HepG2 (cell line): Measurements from ENCODE around the gene GLYATL3. TPM values are rescaled to one million over a fixed set of nuclear protein-coding genes. Genes with fewer than 3 reads are reported as not detected.

Experiments
- HMG20A ChIP-seq: IDR thresholded peaks from 2 replicates; pipeline ENCODE4 v1.6.1; 2016; ENCODE audit warnings: borderline replicate concordance
- MAFF ChIP-seq: IDR thresholded peaks from 2 replicates; pipeline ENCODE4 v1.6.1; 2011; ENCODE audit warnings: low read depth, low read length, improper control_type of control experiment
- NCOA2 ChIP-seq: sonication (generic); formaldehyde crosslinking; IDR thresholded peaks from 2 replicates; pipeline ENCODE4 v1.8.0; 2022; ENCODE audit warnings: inconsistent platforms
- SNRNP70 ChIP-seq: fragments of 200-400 bp; formaldehyde crosslinking; IDR thresholded peaks from 2 replicates; pipeline ENCODE4 v1.6.1; 2017; ENCODE audit warnings: mild to moderate bottlenecking, low read depth, low read length, moderate library complexity
- SRY ChIP-seq: sonication (generic); formaldehyde crosslinking; IDR thresholded peaks from 2 replicates; pipeline ENCODE4 v1.8.0; 2022; ENCODE audit warnings: mild to moderate bottlenecking, missing genetic modification reagents
- THYN1 ChIP-seq: sonication (generic); formaldehyde crosslinking; IDR thresholded peaks from 2 replicates; pipeline ENCODE4 v1.8.1; 2023; ENCODE audit warnings: low read depth, mild to moderate bottlenecking, moderate library complexity, missing genetic modification reagents, borderline replicate concordance
- ZNF629 ChIP-seq: sonication (generic); formaldehyde crosslinking; conservative IDR thresholded peaks from 2 replicates; pipeline ENCODE4 v1.5.0; 2020; ENCODE audit warnings: missing genetic modification reagents
- polyA plus RNA-seq, 8 experiments: library from polyadenylated mRNA; depleted of rRNA in 3 of 8; stranded (reverse) in 7 of 8; unstranded in 1 of 8; fragments of >200 nt; fragmentation: Illumina TruSeq in 4 of 8; extraction: Trizol in 4 of 8; gene quantifications; 2 replicates each; pipeline versions ENCODE4 v1.2.1 to v1.2.3, GENCODE V29; 2011 to 2016; ENCODE audit warnings: low read depth in 4 of 8, missing spikeins in 1 of 8, mixed read lengths in 1 of 8; ENCODE audit not compliant: insufficient read depth in 1 of 8
- total RNA-seq, 5 experiments: library from RNA; depleted of rRNA; stranded (reverse); fragments of >200 nt; fragmentation: Illumina TruSeq; extraction: Trizol; gene quantifications; 2 replicates each; pipeline ENCODE4 v1.2.3, GENCODE V29; 2016; ENCODE audit warnings: low read depth in 1 of 5
- TF ChIP-seq, protein P1 (sequence below): sonication (generic); formaldehyde crosslinking; IDR thresholded peaks from 2 replicates; pipeline ENCODE4 v1.8.0; 2022; ENCODE audit warnings: missing genetic modification reagents, mild to moderate bottlenecking, moderate library complexity, borderline replicate concordance
- TF ChIP-seq, protein P2 (sequence below): sonication (generic); formaldehyde crosslinking; IDR thresholded peaks from 2 replicates; pipeline ENCODE4 v1.8.1; 2023; ENCODE audit warnings: mild to moderate bottlenecking, missing genetic modification reagents
- TF ChIP-seq, protein P3 (sequence below): IDR thresholded peaks from 2 replicates; pipeline ENCODE4 v1.6.1; 2016
- TF ChIP-seq, protein P4 (sequence below): IDR thresholded peaks from 2 replicates; pipeline ENCODE4 v1.6.1; 2016; ENCODE audit warnings: low read depth, missing genetic modification reagents, missing compliant biosample characterization
- TF ChIP-seq, protein P5 (sequence below): sonication (generic); formaldehyde crosslinking; IDR thresholded peaks from 2 replicates; pipeline ENCODE4 v1.8.1; 2023; ENCODE audit warnings: missing genetic modification reagents, mild to moderate bottlenecking, borderline replicate concordance
- TF ChIP-seq, protein P6 (sequence below): IDR thresholded peaks from 2 replicates; pipeline ENCODE4 v1.6.1; 2018; ENCODE audit warnings: missing genetic modification reagents, mild to moderate bottlenecking, missing compliant biosample characterization
- TF ChIP-seq, protein P7 (sequence below): sonication (generic); formaldehyde crosslinking; IDR thresholded peaks from 2 replicates; pipeline ENCODE4 v1.5.1; 2020; ENCODE audit warnings: missing genetic modification reagents, mild to moderate bottlenecking, borderline replicate concordance
- TF ChIP-seq, protein P8 (sequence below): sonication (generic); formaldehyde crosslinking; IDR thresholded peaks from 2 replicates; pipeline ENCODE4 v1.5.0; 2020; ENCODE audit warnings: missing genetic modification reagents

The GLYATL3 gene
- total and polyA plus RNA-seq, 2 of the 13 experiments (the other 11 are each of a cell fraction or from before 2014, with no cell fraction given): 0.05 TPM; not detected in 1

DNA sequence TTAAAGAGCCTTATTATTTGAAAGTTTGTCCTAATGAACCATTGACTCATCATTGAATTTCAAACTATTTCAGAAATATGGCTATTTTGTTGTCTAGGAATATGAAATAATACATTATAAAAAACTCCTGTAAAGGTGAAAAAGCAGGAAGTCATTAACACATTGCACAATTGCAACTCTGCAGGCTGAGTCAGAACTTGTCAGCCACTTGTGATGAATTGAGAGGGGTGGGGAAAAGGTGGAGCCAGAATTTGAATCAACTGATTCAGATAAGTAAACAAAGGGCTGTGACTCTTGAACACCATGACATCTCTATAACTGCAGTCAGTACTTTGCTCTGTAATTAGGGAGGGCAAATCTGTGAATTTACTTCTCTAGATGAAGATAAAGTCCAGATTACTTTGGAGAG is 56.7 kb downstream of the GLYATL3 start (continued):
- TF ChIP-seq NCOA2 (CRISPR knock-in tag): peak; percentile 41; the same call in 1 of the 2 replicates
- TF ChIP-seq, protein P1, sequence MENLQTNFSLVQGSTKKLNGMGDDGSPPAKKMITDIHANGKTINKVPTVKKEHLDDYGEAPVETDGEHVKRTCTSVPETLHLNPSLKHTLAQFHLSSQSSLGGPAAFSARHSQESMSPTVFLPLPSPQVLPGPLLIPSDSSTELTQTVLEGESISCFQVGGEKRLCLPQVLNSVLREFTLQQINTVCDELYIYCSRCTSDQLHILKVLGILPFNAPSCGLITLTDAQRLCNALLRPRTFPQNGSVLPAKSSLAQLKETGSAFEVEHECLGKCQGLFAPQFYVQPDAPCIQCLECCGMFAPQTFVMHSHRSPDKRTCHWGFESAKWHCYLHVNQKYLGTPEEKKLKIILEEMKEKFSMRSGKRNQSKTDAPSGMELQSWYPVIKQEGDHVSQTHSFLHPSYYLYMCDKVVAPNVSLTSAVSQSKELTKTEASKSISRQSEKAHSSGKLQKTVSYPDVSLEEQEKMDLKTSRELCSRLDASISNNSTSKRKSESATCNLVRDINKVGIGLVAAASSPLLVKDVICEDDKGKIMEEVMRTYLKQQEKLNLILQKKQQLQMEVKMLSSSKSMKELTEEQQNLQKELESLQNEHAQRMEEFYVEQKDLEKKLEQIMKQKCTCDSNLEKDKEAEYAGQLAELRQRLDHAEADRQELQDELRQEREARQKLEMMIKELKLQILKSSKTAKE (CRISPR knock-in tag): no peak
- TF ChIP-seq, protein P2, sequence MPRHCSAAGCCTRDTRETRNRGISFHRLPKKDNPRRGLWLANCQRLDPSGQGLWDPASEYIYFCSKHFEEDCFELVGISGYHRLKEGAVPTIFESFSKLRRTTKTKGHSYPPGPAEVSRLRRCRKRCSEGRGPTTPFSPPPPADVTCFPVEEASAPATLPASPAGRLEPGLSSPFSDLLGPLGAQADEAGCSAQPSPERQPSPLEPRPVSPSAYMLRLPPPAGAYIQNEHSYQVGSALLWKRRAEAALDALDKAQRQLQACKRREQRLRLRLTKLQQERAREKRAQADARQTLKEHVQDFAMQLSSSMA (CRISPR knock-in tag): no peak
- no peak for TF ChIP-seq THYN1 (CRISPR knock-in tag)
- TF ChIP-seq, protein P3, sequence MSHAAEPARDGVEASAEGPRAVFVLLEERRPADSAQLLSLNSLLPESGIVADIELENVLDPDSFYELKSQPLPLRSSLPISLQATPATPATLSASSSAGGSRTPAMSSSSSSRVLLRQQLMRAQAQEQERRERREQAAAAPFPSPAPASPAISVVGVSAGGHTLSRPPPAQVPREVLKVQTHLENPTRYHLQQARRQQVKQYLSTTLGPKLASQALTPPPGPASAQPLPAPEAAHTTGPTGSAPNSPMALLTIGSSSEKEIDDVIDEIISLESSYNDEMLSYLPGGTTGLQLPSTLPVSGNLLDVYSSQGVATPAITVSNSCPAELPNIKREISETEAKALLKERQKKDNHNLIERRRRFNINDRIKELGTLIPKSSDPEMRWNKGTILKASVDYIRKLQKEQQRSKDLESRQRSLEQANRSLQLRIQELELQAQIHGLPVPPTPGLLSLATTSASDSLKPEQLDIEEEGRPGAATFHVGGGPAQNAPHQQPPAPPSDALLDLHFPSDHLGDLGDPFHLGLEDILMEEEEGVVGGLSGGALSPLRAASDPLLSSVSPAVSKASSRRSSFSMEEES (CRISPR knock-in tag): peak; percentile 65; the same call in 1 of the 2 replicates
- TF ChIP-seq, protein P4, sequence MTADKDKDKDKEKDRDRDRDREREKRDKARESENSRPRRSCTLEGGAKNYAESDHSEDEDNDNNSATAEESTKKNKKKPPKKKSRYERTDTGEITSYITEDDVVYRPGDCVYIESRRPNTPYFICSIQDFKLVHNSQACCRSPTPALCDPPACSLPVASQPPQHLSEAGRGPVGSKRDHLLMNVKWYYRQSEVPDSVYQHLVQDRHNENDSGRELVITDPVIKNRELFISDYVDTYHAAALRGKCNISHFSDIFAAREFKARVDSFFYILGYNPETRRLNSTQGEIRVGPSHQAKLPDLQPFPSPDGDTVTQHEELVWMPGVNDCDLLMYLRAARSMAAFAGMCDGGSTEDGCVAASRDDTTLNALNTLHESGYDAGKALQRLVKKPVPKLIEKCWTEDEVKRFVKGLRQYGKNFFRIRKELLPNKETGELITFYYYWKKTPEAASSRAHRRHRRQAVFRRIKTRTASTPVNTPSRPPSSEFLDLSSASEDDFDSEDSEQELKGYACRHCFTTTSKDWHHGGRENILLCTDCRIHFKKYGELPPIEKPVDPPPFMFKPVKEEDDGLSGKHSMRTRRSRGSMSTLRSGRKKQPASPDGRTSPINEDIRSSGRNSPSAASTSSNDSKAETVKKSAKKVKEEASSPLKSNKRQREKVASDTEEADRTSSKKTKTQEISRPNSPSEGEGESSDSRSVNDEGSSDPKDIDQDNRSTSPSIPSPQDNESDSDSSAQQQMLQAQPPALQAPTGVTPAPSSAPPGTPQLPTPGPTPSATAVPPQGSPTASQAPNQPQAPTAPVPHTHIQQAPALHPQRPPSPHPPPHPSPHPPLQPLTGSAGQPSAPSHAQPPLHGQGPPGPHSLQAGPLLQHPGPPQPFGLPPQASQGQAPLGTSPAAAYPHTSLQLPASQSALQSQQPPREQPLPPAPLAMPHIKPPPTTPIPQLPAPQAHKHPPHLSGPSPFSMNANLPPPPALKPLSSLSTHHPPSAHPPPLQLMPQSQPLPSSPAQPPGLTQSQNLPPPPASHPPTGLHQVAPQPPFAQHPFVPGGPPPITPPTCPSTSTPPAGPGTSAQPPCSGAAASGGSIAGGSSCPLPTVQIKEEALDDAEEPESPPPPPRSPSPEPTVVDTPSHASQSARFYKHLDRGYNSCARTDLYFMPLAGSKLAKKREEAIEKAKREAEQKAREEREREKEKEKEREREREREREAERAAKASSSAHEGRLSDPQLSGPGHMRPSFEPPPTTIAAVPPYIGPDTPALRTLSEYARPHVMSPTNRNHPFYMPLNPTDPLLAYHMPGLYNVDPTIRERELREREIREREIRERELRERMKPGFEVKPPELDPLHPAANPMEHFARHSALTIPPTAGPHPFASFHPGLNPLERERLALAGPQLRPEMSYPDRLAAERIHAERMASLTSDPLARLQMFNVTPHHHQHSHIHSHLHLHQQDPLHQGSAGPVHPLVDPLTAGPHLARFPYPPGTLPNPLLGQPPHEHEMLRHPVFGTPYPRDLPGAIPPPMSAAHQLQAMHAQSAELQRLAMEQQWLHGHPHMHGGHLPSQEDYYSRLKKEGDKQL (CRISPR knock-in tag): peak; percentile 70; the same call in 1 of the 2 replicates
- peak; percentile 64; the same call in 1 of the 2 replicates for TF ChIP-seq HMG20A (CRISPR knock-in tag)
- no peak for TF ChIP-seq SRY (CRISPR knock-in tag)
- peak; percentile 49 for TF ChIP-seq MAFF
- TF ChIP-seq, protein P5, sequence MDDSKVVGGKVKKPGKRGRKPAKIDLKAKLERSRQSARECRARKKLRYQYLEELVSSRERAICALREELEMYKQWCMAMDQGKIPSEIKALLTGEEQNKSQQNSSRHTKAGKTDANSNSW (CRISPR knock-in tag): no peak
- TF ChIP-seq, protein P6, sequence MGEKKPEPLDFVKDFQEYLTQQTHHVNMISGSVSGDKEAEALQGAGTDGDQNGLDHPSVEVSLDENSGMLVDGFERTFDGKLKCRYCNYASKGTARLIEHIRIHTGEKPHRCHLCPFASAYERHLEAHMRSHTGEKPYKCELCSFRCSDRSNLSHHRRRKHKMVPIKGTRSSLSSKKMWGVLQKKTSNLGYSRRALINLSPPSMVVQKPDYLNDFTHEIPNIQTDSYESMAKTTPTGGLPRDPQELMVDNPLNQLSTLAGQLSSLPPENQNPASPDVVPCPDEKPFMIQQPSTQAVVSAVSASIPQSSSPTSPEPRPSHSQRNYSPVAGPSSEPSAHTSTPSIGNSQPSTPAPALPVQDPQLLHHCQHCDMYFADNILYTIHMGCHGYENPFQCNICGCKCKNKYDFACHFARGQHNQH: no peak; the same call in 1 of the 2 replicates
- TF ChIP-seq ZNF629 (CRISPR knock-in tag): no peak
- no peak for TF ChIP-seq SNRNP70
- TF ChIP-seq, protein P7, sequence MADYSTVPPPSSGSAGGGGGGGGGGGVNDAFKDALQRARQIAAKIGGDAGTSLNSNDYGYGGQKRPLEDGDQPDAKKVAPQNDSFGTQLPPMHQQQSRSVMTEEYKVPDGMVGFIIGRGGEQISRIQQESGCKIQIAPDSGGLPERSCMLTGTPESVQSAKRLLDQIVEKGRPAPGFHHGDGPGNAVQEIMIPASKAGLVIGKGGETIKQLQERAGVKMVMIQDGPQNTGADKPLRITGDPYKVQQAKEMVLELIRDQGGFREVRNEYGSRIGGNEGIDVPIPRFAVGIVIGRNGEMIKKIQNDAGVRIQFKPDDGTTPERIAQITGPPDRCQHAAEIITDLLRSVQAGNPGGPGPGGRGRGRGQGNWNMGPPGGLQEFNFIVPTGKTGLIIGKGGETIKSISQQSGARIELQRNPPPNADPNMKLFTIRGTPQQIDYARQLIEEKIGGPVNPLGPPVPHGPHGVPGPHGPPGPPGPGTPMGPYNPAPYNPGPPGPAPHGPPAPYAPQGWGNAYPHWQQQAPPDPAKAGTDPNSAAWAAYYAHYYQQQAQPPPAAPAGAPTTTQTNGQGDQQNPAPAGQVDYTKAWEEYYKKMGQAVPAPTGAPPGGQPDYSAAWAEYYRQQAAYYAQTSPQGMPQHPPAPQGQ (CRISPR knock-in tag): no peak
- TF ChIP-seq, protein P8, sequence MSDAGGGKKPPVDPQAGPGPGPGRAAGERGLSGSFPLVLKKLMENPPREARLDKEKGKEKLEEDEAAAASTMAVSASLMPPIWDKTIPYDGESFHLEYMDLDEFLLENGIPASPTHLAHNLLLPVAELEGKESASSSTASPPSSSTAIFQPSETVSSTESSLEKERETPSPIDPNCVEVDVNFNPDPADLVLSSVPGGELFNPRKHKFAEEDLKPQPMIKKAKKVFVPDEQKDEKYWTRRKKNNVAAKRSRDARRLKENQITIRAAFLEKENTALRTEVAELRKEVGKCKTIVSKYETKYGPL (CRISPR knock-in tag): no peak
